Peyer's patch (tissue), 4 donors: Measurements from ENCODE around the gene SPSB4. TPM values are rescaled to one million over a fixed set of nuclear protein-coding genes. Genes with fewer than 3 reads are reported as not detected.

Source experiments
- DNase-seq, 3 donors: peaks; one replicate each; pipeline ENCODE4 v3.0.0-alpha.2; 2017 to 2019
- H3K27ac ChIP-seq, 4 donors: fragments of 200-600 bp; sonication (generic); one replicate each; pipeline ENCODE4 v1.5.1; 2016 to 2019
- H3K27me3 ChIP-seq, 2 donors: fragments of 200-600 bp; sonication (generic); one replicate each; pipeline ENCODE4 v1.5.1; 2019
- H3K36me3 ChIP-seq, 3 donors: fragments of 200-600 bp; sonication (generic); one replicate each; pipeline ENCODE4 v1.5.1; 2016 to 2019
- H3K4me1 ChIP-seq, 4 donors: fragments of 200-600 bp; sonication (generic); one replicate each; pipeline ENCODE4 v1.5.1; 2016 to 2019
- H3K4me3 ChIP-seq, 4 donors: fragments of 200-600 bp; sonication (generic); 1 replicate in 3 of 4; 2 replicates in 1 of 4; pipeline ENCODE4 v1.5.1; 2016 to 2019; ENCODE audit warnings: mild to moderate bottlenecking in 1 of 4
- H3K9me3 ChIP-seq, 4 donors: fragments of 200-600 bp; sonication (generic); one replicate each; pipeline ENCODE4 v1.5.1; 2016 to 2019; ENCODE audit warnings: mild to moderate bottlenecking in 1 of 4
- POLR2A ChIP-seq, 2 donors: fragments of 450-650 bp; IDR thresholded peaks; one replicate each; pipeline ENCODE4 v1.5.1; 2017; ENCODE audit warnings: antibody characterized with exemption in 2 of 2, mild to moderate bottlenecking in 2 of 2, moderate library complexity in 2 of 2
- total RNA-seq, 4 donors: library from RNA; depleted of rRNA; stranded (reverse); fragments of >200 nt; gene quantifications; one replicate each; pipeline ENCODE4 v1.1.0, GENCODE V29; 2016
- TF ChIP-seq, protein P1 (sequence below), 6 experiments: fragments of 450-650 bp in 4 of 6; fragments of 200-600 bp in 2 of 6; sonication (generic) in 1 of 6; IDR thresholded peaks; one replicate each; pipeline ENCODE4 v1.5.1; 2017 to 2019; ENCODE audit warnings: antibody characterized with exemption in 6 of 6, mild to moderate bottlenecking in 3 of 6, moderate library complexity in 1 of 6

Gene SPSB4
- total RNA-seq, 4 donors from 2014 or later = 0.35 TPM; not detected in 3

DNA sequence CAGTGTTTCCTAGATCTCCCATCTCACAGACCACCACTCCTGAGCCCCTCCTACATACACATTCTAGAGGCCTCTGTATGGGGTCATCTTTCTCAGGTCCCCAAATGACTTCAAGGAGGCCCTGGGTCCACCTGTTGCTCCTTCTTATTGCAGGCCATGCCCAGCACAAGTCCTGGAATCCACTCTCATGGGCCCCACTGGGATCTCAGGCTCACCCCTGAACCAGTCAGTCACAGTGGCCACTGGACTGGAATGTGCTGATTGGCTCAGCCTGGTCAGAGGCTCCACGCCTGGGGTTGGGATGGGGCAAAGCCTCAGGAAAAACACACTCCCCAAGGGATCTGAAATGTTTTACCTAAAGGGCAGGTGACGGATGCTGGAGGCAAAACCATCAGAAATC, 55.7 kb downstream of the SPSB4 start:
- H3K9me3 ChIP-seq = no peaks in the 10 kb centered on the region
- H3K4me3 ChIP-seq = no peak overlapping the region
- H3K27ac ChIP-seq = no peak overlapping the region
- no peak for DNase-seq
- TF ChIP-seq POLR2A (IDR thresholded peaks at IDR 0.05) = no peak
- TF ChIP-seq, protein P1, sequence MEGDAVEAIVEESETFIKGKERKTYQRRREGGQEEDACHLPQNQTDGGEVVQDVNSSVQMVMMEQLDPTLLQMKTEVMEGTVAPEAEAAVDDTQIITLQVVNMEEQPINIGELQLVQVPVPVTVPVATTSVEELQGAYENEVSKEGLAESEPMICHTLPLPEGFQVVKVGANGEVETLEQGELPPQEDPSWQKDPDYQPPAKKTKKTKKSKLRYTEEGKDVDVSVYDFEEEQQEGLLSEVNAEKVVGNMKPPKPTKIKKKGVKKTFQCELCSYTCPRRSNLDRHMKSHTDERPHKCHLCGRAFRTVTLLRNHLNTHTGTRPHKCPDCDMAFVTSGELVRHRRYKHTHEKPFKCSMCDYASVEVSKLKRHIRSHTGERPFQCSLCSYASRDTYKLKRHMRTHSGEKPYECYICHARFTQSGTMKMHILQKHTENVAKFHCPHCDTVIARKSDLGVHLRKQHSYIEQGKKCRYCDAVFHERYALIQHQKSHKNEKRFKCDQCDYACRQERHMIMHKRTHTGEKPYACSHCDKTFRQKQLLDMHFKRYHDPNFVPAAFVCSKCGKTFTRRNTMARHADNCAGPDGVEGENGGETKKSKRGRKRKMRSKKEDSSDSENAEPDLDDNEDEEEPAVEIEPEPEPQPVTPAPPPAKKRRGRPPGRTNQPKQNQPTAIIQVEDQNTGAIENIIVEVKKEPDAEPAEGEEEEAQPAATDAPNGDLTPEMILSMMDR (IDR thresholded peaks at IDR 0.05) = no peak
- no peaks in the 10 kb centered on the region for H3K27me3 ChIP-seq
- H3K4me1 ChIP-seq = no peaks in the 10 kb centered on the region
- H3K36me3 ChIP-seq = no peaks in the 10 kb centered on the region

DNA sequence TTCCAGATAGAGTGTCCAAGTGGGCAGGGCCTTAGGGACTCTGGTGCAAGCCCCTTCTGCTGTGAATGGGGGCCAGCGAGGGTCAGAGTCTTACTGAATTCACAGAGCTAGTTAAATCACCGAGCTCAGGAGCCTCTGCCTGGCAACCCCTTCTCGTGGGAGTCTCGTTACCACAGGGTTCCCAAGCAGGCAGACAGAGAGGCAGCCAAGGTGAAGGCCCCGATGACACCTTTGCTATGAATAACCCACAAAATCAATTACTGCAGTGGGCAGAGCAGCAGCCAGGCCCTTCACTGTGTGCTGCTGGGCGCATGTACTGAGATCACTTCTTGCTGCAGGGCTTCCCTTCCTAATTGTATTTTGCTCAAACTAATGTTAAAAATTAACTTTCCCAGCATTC, 56.9 kb downstream of the SPSB4 start:
- H3K4me3 ChIP-seq = no peak overlapping the region
- no peaks in the 10 kb centered on the region for H3K9me3 ChIP-seq
- no peaks in the 10 kb centered on the region for H3K36me3 ChIP-seq
- TF ChIP-seq, protein P1 (IDR thresholded peaks at IDR 0.05) = no peak
- no peak for TF ChIP-seq POLR2A (IDR thresholded peaks at IDR 0.05)
- H3K27ac ChIP-seq = no peak overlapping the region
- H3K4me1 ChIP-seq = no peaks in the 10 kb centered on the region
- DNase-seq = no peak
- H3K27me3 ChIP-seq = no peaks in the 10 kb centered on the region

DNA sequence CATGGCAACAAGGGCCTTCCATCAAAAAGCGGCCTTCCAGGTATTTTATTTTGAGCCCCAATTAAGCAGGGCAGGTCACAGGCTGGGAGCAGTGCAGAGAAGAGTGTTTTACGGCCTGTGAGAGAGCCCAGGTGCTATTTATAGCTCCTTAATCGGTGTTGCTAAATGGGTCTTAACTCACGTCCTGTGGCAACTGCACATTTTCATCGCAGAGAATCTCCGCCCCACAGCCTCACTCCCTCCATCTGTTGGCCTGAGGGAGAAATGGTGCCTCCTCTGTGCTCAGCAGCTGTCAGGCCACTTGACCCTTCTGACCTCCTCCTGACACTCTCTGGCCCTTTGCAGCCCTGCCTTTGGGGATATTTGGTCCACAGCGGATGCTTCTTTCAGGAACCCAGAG, 58.6 kb downstream of the SPSB4 start:
- Histone ChIP-seq H3K9me3 (no peaks in the 10 kb centered on the region), H3K4me1 (no peaks in the 10 kb centered on the region), H3K36me3 (no peaks in the 10 kb centered on the region), H3K4me3 (no peak overlapping the region), H3K27me3 (no peaks in the 10 kb centered on the region), H3K27ac (no peak overlapping the region)
- TF ChIP-seq, protein P1 (IDR thresholded peaks at IDR 0.05) = no peak
- TF ChIP-seq POLR2A (IDR thresholded peaks at IDR 0.05) = no peak
- DNase-seq = no peak

DNA sequence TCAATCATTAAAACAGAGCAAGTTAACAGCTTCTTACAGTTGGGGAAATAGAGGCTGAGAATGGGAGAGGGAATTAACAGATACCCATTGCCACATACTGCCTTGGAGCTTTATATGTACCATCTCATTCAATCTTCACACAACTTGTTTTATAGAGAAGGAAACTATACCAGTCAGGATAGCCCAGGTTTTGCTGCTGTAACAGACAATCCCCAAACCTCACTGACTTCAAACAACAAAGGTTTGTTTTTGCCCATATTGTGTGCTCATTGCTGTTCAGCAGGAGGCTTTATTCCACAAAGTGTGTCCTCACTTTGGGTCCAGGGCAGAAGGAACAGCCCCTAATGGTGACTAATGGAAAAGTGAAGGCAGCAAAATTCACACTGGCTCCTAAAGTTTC, 59.2 kb downstream of the SPSB4 start:
- H3K27me3 ChIP-seq = no peaks in the 10 kb centered on the region
- no peaks in the 10 kb centered on the region for H3K4me1 ChIP-seq
- no peak for TF ChIP-seq POLR2A (IDR thresholded peaks at IDR 0.05)
- TF ChIP-seq, protein P1 (IDR thresholded peaks at IDR 0.05) = no peak
- DNase-seq = no peak
- H3K4me3 ChIP-seq = no peak overlapping the region
- no peaks in the 10 kb centered on the region for H3K36me3 ChIP-seq
- H3K9me3 ChIP-seq = no peaks in the 10 kb centered on the region
- no peak overlapping the region for H3K27ac ChIP-seq

DNA sequence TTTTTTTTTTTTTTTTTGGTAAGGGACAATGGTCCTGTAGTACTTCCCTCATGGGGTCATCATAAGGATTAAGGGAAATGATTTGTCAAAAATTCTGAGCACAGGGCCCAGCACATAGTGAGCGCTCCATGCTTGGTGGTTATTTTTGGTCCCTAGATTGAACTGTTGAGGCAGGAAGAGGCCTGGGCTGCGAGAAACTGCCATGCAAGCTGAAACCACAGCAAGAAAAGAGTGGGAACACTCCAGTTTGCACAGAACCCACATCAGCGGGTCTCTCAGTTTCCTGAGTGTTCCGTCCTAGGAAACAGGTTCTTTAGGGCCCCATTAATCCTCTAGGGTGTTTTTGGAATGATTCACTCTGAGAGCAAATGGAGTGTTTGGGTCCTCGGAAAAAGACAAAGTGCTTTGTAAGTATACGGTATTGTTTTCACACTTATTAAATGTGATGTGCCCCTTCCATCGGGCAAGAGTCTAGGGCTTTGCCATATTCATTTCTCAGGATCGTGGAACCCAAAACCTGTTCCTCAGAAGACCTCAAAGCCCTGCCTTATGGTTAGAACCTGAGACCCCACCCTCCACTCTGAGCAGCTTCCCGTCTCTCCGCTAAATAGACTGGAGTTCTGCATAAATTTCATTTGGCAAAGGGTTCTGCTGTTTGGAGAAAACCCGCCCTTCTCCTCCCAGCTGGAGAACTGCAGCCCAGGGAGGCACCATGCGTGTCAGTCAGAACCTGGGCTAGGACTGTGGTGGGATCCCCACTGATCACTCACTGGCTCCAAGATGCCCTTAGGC, 60.4 kb downstream of the SPSB4 start:
- no peaks in the 10 kb centered on the region for H3K4me1 ChIP-seq
- TF ChIP-seq, protein P1 (IDR thresholded peaks at IDR 0.05) = no peak
- TF ChIP-seq POLR2A (IDR thresholded peaks at IDR 0.05) = no peak
- no peak for DNase-seq

More for the DNA sequence above, 60.4 kb downstream of the SPSB4 start:
- Histone ChIP-seq H3K27ac (no peak overlapping the region), H3K4me3 (no peak overlapping the region), H3K27me3 (no peaks in the 10 kb centered on the region), H3K9me3 (no peaks in the 10 kb centered on the region), H3K36me3 (no peaks in the 10 kb centered on the region)
